Stimulated activated naive CD4-positive, alpha-beta T cell treated with Interleukin-2 at 50 U/mL for 16 hours (primary cell): ENCODE results near the gene PROX2.

Experiments used
- DNase-seq: peaks from one replicate; lab custom pipeline; 2025; lab: John Stamatoyannopoulos, UW

The PROX2 gene

GRCh38 chr14:74879427-74880182 lies 3.7 kb upstream of the PROX2 start:
- no peak for DNase-seq

- no peak for DNase-seq
Observed at GRCh38 chr14:74875204-74875603, 741 bp downstream of the PROX2 start.

GRCh38 chr14:74871819-74872218 lies 4.1 kb downstream of the PROX2 start:
- DNase-seq, result no peak

GRCh38 chr14:74868739-74869138 lies 7.2 kb downstream of the PROX2 start:
- no peak for DNase-seq

- peak; percentile 33 for DNase-seq
Observed at GRCh38 chr14:74867673-74868072, 8.3 kb downstream of the PROX2 start.

GRCh38 chr14:74866708-74867389 lies 9.1 kb downstream of the PROX2 start:
- no peak for DNase-seq

GRCh38 chr14:74865156-74865555 lies 10.8 kb downstream of the PROX2 start:
- DNase-seq, result no peak

- no peak for DNase-seq
Observed at GRCh38 chr14:74864198-74864597, 11.7 kb downstream of the PROX2 start.

- DNase-seq, result no peak
Observed at GRCh38 chr14:74863274-74863673, 12.7 kb downstream of the PROX2 start.

- DNase-seq, result no peak
Observed at GRCh38 chr14:74861734-74862090, 14.2 kb downstream of the PROX2 start.

- DNase-seq, result peak; percentile 86
Observed at GRCh38 chr14:74860899-74861733, 14.8 kb downstream of the PROX2 start.

GRCh38 chr14:74859757-74860552 lies 16.0 kb downstream of the PROX2 start:
- DNase-seq, result no peak

GRCh38 chr14:74858022-74858421 lies 17.9 kb downstream of the PROX2 start:
- DNase-seq, result no peak

- DNase-seq, result no peak
Observed at GRCh38 chr14:74856366-74856765, 19.6 kb downstream of the PROX2 start.

- DNase-seq, result no peak
Observed at GRCh38 chr14:74855945-74856344, 20.0 kb downstream of the PROX2 start.

- DNase-seq, result no peak
Observed at GRCh38 chr14:74855021-74855420, 20.9 kb downstream of the PROX2 start.

GRCh38 chr14:74853581-74853980 lies 22.4 kb downstream of the PROX2 start:
- DNase-seq, result no peak

- DNase-seq, result no peak
Observed at GRCh38 chr14:74852922-74853530, 22.9 kb downstream of the PROX2 start.

GRCh38 chr14:74848768-74849167 lies 27.2 kb downstream of the PROX2 start:
- no peak for DNase-seq

GRCh38 chr14:74846968-74847665 lies 28.8 kb downstream of the PROX2 start:
- no peak for DNase-seq

GRCh38 chr14:74846168-74846567 lies 29.8 kb downstream of the PROX2 start:
- DNase-seq, result no peak
